Liver (tissue), 9 donors: ENCODE results near the gene AMPD3. TPM values are rescaled to one million over a fixed set of nuclear protein-coding genes. Genes with fewer than 3 reads are reported as not detected.

Source experiments
- DNase-seq: peaks from one replicate; pipeline ENCODE4 v3.0.0-alpha.2; 2017; ENCODE audit warnings: low spot score
- H3K27ac ChIP-seq, 2 donors: one replicate each; pipeline ENCODE4 v1.7.0; 2013; ENCODE audit warnings: inconsistent platforms in 2 of 2, low read length in 2 of 2, control low read depth in 1 of 2, low read depth in 1 of 2, mild to moderate bottlenecking in 1 of 2
- H3K27me3 ChIP-seq, 4 donors: one replicate each; pipeline versions ENCODE4 v1.6.1 to v1.7.0; 2013; ENCODE audit warnings: low read length in 3 of 4, inconsistent platforms in 1 of 4, mild to moderate bottlenecking in 1 of 4, moderate library complexity in 1 of 4; ENCODE audit not compliant: control insufficient read depth in 4 of 4, insufficient read depth in 4 of 4
- H3K36me3 ChIP-seq, 4 donors: one replicate each; pipeline versions ENCODE4 v1.6.1 to v1.7.0; 2013; ENCODE audit warnings: low read length in 3 of 4, mild to moderate bottlenecking in 3 of 4, low read depth in 1 of 4, moderate library complexity in 1 of 4; ENCODE audit not compliant: control insufficient read depth in 4 of 4, insufficient read depth in 3 of 4
- H3K4me1 ChIP-seq, 4 donors: one replicate each; pipeline versions ENCODE4 v1.6.1 to v1.7.0; 2013; ENCODE audit warnings: low read length in 3 of 4, mild to moderate bottlenecking in 3 of 4, moderate library complexity in 1 of 4; ENCODE audit not compliant: control insufficient read depth in 4 of 4, insufficient read depth in 4 of 4
- H3K4me3 ChIP-seq, 3 donors: one replicate each; pipeline versions ENCODE4 v1.6.1 to v1.7.0; 2013; ENCODE audit warnings: low read length in 3 of 3, control low read depth in 1 of 3, low read depth in 1 of 3, mild to moderate bottlenecking in 1 of 3
- H3K9ac ChIP-seq, 2 donors: one replicate each; pipeline ENCODE4 v1.7.0; 2013; ENCODE audit warnings: low read length in 2 of 2, mild to moderate bottlenecking in 2 of 2, moderate library complexity in 2 of 2, control low read depth in 1 of 2, low read depth in 1 of 2
- H3K9me3 ChIP-seq, 4 donors: one replicate each; pipeline versions ENCODE4 v1.6.1 to v1.7.0; 2013; ENCODE audit warnings: low read length in 3 of 4; ENCODE audit not compliant: control insufficient read depth in 4 of 4
- ATF3 ChIP-seq: IDR thresholded peaks from 2 replicates; pipeline ENCODE4 v1.6.1; 2016; ENCODE audit warnings: antibody characterized with exemption
- FOXA1 ChIP-seq: IDR thresholded peaks from 2 replicates; pipeline ENCODE4 v1.6.1; 2016; ENCODE audit warnings: antibody characterized with exemption
- GABPA ChIP-seq, 2 donors: IDR thresholded peaks in 1 of 2; conservative IDR thresholded peaks in 1 of 2; 2 replicates each; pipeline ENCODE4 v1.6.1; 2016; ENCODE audit warnings: antibody characterized with exemption in 2 of 2, mild to moderate bottlenecking in 1 of 2, moderate library complexity in 1 of 2
- HNF4A ChIP-seq, 2 donors: conservative IDR thresholded peaks; 2 replicates each; pipeline ENCODE4 v1.6.1; 2016; ENCODE audit warnings: antibody characterized with exemption in 2 of 2, mild to moderate bottlenecking in 2 of 2
- HNF4G ChIP-seq: IDR thresholded peaks from 2 replicates; pipeline ENCODE4 v1.6.1; 2016; ENCODE audit warnings: antibody characterized with exemption
- JUND ChIP-seq, 2 donors: IDR thresholded peaks; 2 replicates each; pipeline ENCODE4 v1.6.1; 2016; ENCODE audit warnings: antibody characterized with exemption in 2 of 2
- NR2F2 ChIP-seq: IDR thresholded peaks from 2 replicates; pipeline ENCODE4 v1.6.1; 2016; ENCODE audit warnings: antibody characterized with exemption
- RAD21 ChIP-seq, 2 donors: IDR thresholded peaks; 2 replicates each; pipeline ENCODE4 v1.6.1; 2016; ENCODE audit warnings: antibody characterized with exemption in 2 of 2, mild to moderate bottlenecking in 2 of 2
- REST ChIP-seq: IDR thresholded peaks from 2 replicates; pipeline ENCODE4 v1.6.1; 2016; ENCODE audit warnings: antibody characterized with exemption, mild to moderate bottlenecking
- RXRA ChIP-seq, 2 donors: IDR thresholded peaks; 2 replicates each; pipeline ENCODE4 v1.6.1; 2017 to 2018; ENCODE audit warnings: antibody characterized with exemption in 2 of 2, mild to moderate bottlenecking in 1 of 2
- SP1 ChIP-seq: IDR thresholded peaks from 2 replicates; pipeline ENCODE4 v1.6.1; 2018; ENCODE audit warnings: antibody characterized with exemption, mild to moderate bottlenecking
- TAF1 ChIP-seq: conservative IDR thresholded peaks from 2 replicates; pipeline ENCODE4 v1.6.1; 2016; ENCODE audit warnings: antibody characterized with exemption, mild to moderate bottlenecking
- WGBS: extraction: QIAGEN DNeasy Blood & Tissue Kit; methylation state at CpG from one replicate; pipeline ENCODE4 v1.1.7; 2013; 5-methylcytosine and 5-hydroxymethylcytosine counted together
- polyA plus RNA-seq, 2 donors: library from polyadenylated mRNA; stranded (reverse) in 1 of 2; unstranded in 1 of 2; fragments of 200-250 nt in 1 of 2; fragments of >200 nt in 1 of 2; fragmentation: Nextera tagmentation in 1 of 2; extraction: Ambion mirVana in 1 of 2; gene quantifications; one replicate each; pipeline versions ENCODE4 v1.2.1 to v1.2.3, GENCODE V29; 2013 to 2015
- total RNA-seq, 2 donors: library from RNA; depleted of rRNA; stranded (reverse); fragments of >200 nt; gene quantifications; one replicate each; pipeline ENCODE4 v1.2.3, GENCODE V29; 2014
- TF ChIP-seq, protein P1 (sequence below): fragments of 150-350 bp; IDR thresholded peaks from 2 replicates; pipeline ENCODE4 v1.5.1; 2017; ENCODE audit warnings: improper control_type of control experiment, low read depth, low read length; ENCODE audit not compliant: missing input control
- TF ChIP-seq, protein P2 (sequence below): IDR thresholded peaks from 2 replicates; pipeline ENCODE4 v1.6.1; 2016; ENCODE audit warnings: antibody characterized with exemption
- TF ChIP-seq, protein P3 (sequence below): IDR thresholded peaks from 2 replicates; pipeline ENCODE4 v1.6.1; 2016; ENCODE audit warnings: antibody characterized with exemption
- donor health status: healthy.
- donor health status: healthy.
- donor health status: healthy.
- donor health status: healthy.
- donor health status: healthy.

The AMPD3 gene
- total and polyA plus RNA-seq, 4 donors: 0.40 to 7.4 (median 1.1) TPM

DNA sequence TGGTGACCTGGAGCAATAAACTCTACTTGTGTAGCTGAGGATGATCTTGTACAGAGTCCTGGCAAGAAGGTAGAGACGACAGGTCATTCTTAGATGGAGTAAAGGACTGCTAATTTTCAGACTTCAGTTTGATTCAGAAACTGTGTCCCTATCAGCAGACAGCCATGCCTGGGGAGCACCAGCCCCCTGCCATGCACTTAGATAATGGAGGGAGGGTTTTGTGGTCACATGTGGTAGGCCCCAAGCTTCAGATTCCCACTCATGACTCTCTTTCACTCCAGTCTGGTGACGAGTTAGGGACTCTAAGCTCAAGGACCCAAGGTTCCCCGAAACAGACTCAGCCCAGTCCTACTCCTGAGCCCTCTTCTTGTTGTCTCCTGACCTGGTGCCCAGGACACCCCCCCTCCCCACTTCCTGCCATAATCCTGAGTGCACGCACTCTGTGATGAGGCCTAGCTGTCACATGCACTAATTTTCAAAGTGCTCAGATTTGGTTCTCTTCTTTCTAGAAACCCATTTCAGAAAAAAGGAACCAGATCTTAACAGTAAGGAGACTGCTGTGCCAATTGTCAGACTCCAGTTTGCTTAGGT lies 10.2 kb upstream of the AMPD3 start:
- no peak overlapping the region for H3K27ac ChIP-seq

More for the DNA sequence above, 10.2 kb upstream of the AMPD3 start:
- TF ChIP-seq GABPA (IDR thresholded peaks at IDR 0.05 in 1 of 2, conservative IDR thresholded peaks at IDR 0.05 in 1 of 2) (no peak), JUND (IDR thresholded peaks at IDR 0.05) (no peak), RAD21 (IDR thresholded peaks at IDR 0.05) (no peak), SP1 (no peak), FOXA1 (no peak), HNF4A (conservative IDR thresholded peaks at IDR 0.05) (no peak), ATF3 (no peak), RXRA (IDR thresholded peaks at IDR 0.05) (no peak), HNF4G (no peak), REST (no peak), NR2F2 (no peak), TAF1 (no peak)
- TF ChIP-seq, protein P1, sequence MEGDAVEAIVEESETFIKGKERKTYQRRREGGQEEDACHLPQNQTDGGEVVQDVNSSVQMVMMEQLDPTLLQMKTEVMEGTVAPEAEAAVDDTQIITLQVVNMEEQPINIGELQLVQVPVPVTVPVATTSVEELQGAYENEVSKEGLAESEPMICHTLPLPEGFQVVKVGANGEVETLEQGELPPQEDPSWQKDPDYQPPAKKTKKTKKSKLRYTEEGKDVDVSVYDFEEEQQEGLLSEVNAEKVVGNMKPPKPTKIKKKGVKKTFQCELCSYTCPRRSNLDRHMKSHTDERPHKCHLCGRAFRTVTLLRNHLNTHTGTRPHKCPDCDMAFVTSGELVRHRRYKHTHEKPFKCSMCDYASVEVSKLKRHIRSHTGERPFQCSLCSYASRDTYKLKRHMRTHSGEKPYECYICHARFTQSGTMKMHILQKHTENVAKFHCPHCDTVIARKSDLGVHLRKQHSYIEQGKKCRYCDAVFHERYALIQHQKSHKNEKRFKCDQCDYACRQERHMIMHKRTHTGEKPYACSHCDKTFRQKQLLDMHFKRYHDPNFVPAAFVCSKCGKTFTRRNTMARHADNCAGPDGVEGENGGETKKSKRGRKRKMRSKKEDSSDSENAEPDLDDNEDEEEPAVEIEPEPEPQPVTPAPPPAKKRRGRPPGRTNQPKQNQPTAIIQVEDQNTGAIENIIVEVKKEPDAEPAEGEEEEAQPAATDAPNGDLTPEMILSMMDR: no peak
- TF ChIP-seq, protein P2, sequence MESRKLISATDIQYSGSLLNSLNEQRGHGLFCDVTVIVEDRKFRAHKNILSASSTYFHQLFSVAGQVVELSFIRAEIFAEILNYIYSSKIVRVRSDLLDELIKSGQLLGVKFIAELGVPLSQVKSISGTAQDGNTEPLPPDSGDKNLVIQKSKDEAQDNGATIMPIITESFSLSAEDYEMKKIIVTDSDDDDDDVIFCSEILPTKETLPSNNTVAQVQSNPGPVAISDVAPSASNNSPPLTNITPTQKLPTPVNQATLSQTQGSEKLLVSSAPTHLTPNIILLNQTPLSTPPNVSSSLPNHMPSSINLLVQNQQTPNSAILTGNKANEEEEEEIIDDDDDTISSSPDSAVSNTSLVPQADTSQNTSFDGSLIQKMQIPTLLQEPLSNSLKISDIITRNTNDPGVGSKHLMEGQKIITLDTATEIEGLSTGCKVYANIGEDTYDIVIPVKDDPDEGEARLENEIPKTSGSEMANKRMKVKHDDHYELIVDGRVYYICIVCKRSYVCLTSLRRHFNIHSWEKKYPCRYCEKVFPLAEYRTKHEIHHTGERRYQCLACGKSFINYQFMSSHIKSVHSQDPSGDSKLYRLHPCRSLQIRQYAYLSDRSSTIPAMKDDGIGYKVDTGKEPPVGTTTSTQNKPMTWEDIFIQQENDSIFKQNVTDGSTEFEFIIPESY: no peak
- TF ChIP-seq, protein P3, sequence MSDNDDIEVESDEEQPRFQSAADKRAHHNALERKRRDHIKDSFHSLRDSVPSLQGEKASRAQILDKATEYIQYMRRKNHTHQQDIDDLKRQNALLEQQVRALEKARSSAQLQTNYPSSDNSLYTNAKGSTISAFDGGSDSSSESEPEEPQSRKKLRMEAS: no peak
- Histone ChIP-seq H3K4me1 (no peaks in the 10 kb centered on the region), H3K4me3 (no peak overlapping the region), H3K36me3 (no peaks in the 10 kb centered on the region), H3K27me3 (no peaks in the 10 kb centered on the region), H3K9ac (no peak overlapping the region), H3K9me3 (no peaks in the 10 kb centered on the region)
- DNase-seq: no peak
- WGBS: 79% methylated on average over 4 of the region's 4 CpGs
